PC-9 (cell line): ENCODE measurements around the gene ADGRB3. TPM values are rescaled to one million over a fixed set of nuclear protein-coding genes. Genes with fewer than 3 reads are reported as not detected.

Experiments used
- BruUV-seq: library from RNA; stranded (reverse); fragments of 400-500 nt; replicated peaks from 2 replicates; lab custom pipeline; 2021; lab: Mats Ljungman, UMichigan
- CTCF ChIA-PET: fragments of 300-600 bp; sonication (Branson Sonifier 250); formaldehyde crosslinking; loops from one replicate; lab custom pipeline; 2022; ENCODE audit warnings: antibody characterized with exemption; lab: Charles Lee
- POLR2A ChIA-PET: fragments of 300-600 bp; sonication (Branson Sonifier 250); formaldehyde crosslinking; loops from one replicate; lab custom pipeline; 2022; ENCODE audit warnings: antibody characterized with exemption; ENCODE audit not compliant: unreplicated experiment; lab: Charles Lee
- DNase-seq, 2 experiments: peaks; one replicate each; pipeline versions ENCODE4 v3.0.0 to v3.0.0-alpha.2; 2015 to 2022; ENCODE audit warnings: mixed read lengths in 1 of 2
- H2AFZ ChIP-seq: fragments of 200-600 bp; sonication (generic); 2 replicates; pipeline ENCODE4 v1.8.1; 2017; ENCODE audit warnings: antibody characterized with exemption
- H3F3A ChIP-seq: fragments of 200-600 bp; sonication (generic); 2 replicates; pipeline ENCODE4 v1.8.1; 2017; ENCODE audit warnings: antibody characterized with exemption, mild to moderate bottlenecking, low read depth; ENCODE audit not compliant: insufficient read depth
- H3K27ac ChIP-seq: fragments of 200-600 bp; sonication (generic); 2 replicates; pipeline ENCODE4 v1.6.1; 2016; ENCODE audit warnings: mixed run types
- H3K27me3 ChIP-seq: fragments of 200-600 bp; sonication (generic); 2 replicates; pipeline ENCODE4 v1.6.1; 2016; ENCODE audit warnings: low read depth, mixed run types; ENCODE audit not compliant: insufficient read depth
- H3K36me3 ChIP-seq: fragments of 200-600 bp; sonication (generic); 2 replicates; pipeline ENCODE4 v1.6.1; 2016; ENCODE audit warnings: low read depth, mixed run types
- H3K4me1 ChIP-seq: fragments of 200-600 bp; sonication (generic); replicated peaks from 2 replicates; pipeline ENCODE4 v1.6.1; 2016; ENCODE audit warnings: mixed run types; ENCODE audit not compliant: insufficient read depth
- H3K4me2 ChIP-seq: fragments of 200-600 bp; sonication (generic); 2 replicates; pipeline ENCODE4 v1.6.1; 2017; ENCODE audit warnings: mixed run types
- H3K4me3 ChIP-seq: fragments of 200-600 bp; sonication (generic); 2 replicates; pipeline ENCODE4 v1.6.1; 2016; ENCODE audit warnings: mixed run types
- H3K79me2 ChIP-seq: fragments of 200-600 bp; sonication (generic); 2 replicates; pipeline ENCODE4 v1.6.1; 2017; ENCODE audit warnings: low read depth, mixed run types
- H3K9me2 ChIP-seq: fragments of 200-600 bp; sonication (generic); 2 replicates; pipeline ENCODE4 v1.8.1; 2017; ENCODE audit warnings: mild to moderate bottlenecking; ENCODE audit not compliant: insufficient read depth
- H3K9me3 ChIP-seq: fragments of 200-600 bp; sonication (generic); 2 replicates; pipeline ENCODE4 v1.8.1; 2016; ENCODE audit warnings: low read depth; ENCODE audit not compliant: insufficient read depth
- H4K20me1 ChIP-seq: fragments of 200-600 bp; sonication (generic); 2 replicates; pipeline ENCODE4 v1.8.1; 2017; ENCODE audit not compliant: insufficient read depth
- CTCF ChIP-seq: fragments of 200-600 bp; sonication (generic); conservative IDR thresholded peaks from 2 replicates; pipeline ENCODE4 v1.6.1; 2017; ENCODE audit warnings: mixed run types, antibody characterized with exemption, mild to moderate bottlenecking, moderate library complexity
- EZH2 ChIP-seq: fragments of 200-600 bp; sonication (generic); IDR thresholded peaks from 2 replicates; pipeline ENCODE4 v1.8.0; 2017; ENCODE audit warnings: antibody characterized with exemption, low read depth
- intact Hi-C: fragments of 100-400 bp; cut with micrococcal nuclease; formaldehyde crosslinking; loops from one replicate; pipeline ENCODE4 v1.10.0; 2022; ENCODE audit not compliant: unreplicated experiment
- total RNA-seq: library from RNA; stranded (reverse); gene quantifications from 2 replicates; pipeline ENCODE4 v1.2.3, GENCODE V29; 2021

ADGRB3 gene
- total RNA-seq, 1 experiment from 2014 or later, result not detected

DNA sequence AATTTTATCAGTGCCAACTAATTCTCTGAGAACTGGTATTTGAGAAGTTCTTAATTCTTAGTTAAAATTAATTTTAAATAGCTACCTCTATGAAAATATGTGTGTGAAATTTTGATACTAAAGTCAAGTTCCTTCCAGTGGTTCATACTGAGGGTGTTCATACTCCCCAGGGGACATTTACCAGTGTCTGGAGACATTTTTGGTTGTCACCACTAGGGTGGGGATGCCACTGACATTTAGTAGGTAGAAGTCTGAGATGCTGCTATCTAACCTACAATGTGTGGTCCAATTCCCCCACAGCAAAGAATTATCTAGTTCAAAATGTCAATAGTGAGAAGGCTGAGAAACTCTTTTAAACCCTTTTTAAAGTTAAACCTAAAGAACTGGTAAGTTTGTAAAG, 463.8 kb downstream of the ADGRB3 start:
- Histone ChIP-seq H4K20me1 (no peaks in the 10 kb centered on the region), H3K9me3 (no peaks in the 10 kb centered on the region), H3K36me3 (no peaks in the 10 kb centered on the region), H3K79me2 (no peaks in the 10 kb centered on the region), H2AFZ (no peak overlapping the region), H3F3A (no peaks in the 10 kb centered on the region), H3K4me1 (no peaks in the 10 kb centered on the region), H3K27me3 (no peaks in the 10 kb centered on the region), H3K4me2 (no peak overlapping the region), H3K9me2 (no peaks in the 10 kb centered on the region), H3K27ac (no peak overlapping the region), H3K4me3 (no peak overlapping the region)
- no peak for TF ChIP-seq EZH2
- TF ChIP-seq CTCF, result no peak
- intact Hi-C loops, result no loop called here
- POLR2A ChIA-PET, result no interaction called here
- CTCF ChIA-PET, result no interaction called here
- BruUV-seq, result no TSS peak
- DNase-seq, result no peak

GRCh38 chr6:69100772-69101171, 465.7 kb downstream of the ADGRB3 start:
- Histone ChIP-seq H3K27me3 (no peaks in the 10 kb centered on the region), H3K4me1 (no peaks in the 10 kb centered on the region), H2AFZ (no peak overlapping the region), H3K9me3 (no peaks in the 10 kb centered on the region), H3K79me2 (no peaks in the 10 kb centered on the region), H4K20me1 (no peaks in the 10 kb centered on the region), H3K4me2 (no peak overlapping the region), H3K9me2 (no peaks in the 10 kb centered on the region), H3F3A (no peaks in the 10 kb centered on the region), H3K36me3 (no peaks in the 10 kb centered on the region), H3K27ac (no peak overlapping the region), H3K4me3 (no peak overlapping the region)
- DNase-seq, result no peak
- intact Hi-C loops, result no loop called here
- CTCF ChIA-PET, result no interaction called here
- BruUV-seq, result no TSS peak
- POLR2A ChIA-PET, result no interaction called here
- TF ChIP-seq EZH2, result no peak
- TF ChIP-seq CTCF, result no peak

DNA sequence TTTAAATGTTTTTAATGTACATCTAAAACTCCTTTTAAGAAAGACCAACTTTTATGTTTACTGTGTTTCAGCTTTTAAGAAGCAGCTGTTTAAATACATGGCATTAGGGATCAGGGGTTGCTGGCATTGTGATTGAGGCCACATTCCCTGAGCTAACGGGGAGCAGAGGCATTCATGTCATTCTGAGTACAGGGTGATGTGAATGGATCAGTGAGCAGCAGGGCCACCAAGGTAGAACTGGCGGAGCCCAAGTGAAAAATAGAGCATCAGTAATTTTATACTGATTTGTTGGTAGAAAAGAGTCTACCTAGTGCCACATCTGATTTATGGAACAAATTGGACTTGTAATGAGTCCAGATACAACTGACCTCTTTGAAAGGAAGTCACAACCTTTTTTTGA, 467.3 kb downstream of the ADGRB3 start:
- Histone ChIP-seq H3K9me2 (no peaks in the 10 kb centered on the region), H3K4me3 (no peak overlapping the region), H3K36me3 (no peaks in the 10 kb centered on the region), H3K4me1 (no peaks in the 10 kb centered on the region), H3K27ac (no peak overlapping the region), H4K20me1 (no peaks in the 10 kb centered on the region), H3K9me3 (no peaks in the 10 kb centered on the region), H2AFZ (no peak overlapping the region), H3K27me3 (no peaks in the 10 kb centered on the region), H3F3A (no peaks in the 10 kb centered on the region), H3K79me2 (no peaks in the 10 kb centered on the region), H3K4me2 (no peak overlapping the region)
- ChIA-PET POLR2A (no interaction called here), CTCF (no interaction called here)
- BruUV-seq, result no TSS peak
- intact Hi-C loops, result no loop called here
- no peak for DNase-seq
- TF ChIP-seq EZH2 (no peak), CTCF (no peak)
